Measurements from ENCODE around the gene SDR42E1. TPM values are rescaled to one million over a fixed set of nuclear protein-coding genes. Genes with fewer than 3 reads are reported as not detected.

Gene SDR42E1, protein sequence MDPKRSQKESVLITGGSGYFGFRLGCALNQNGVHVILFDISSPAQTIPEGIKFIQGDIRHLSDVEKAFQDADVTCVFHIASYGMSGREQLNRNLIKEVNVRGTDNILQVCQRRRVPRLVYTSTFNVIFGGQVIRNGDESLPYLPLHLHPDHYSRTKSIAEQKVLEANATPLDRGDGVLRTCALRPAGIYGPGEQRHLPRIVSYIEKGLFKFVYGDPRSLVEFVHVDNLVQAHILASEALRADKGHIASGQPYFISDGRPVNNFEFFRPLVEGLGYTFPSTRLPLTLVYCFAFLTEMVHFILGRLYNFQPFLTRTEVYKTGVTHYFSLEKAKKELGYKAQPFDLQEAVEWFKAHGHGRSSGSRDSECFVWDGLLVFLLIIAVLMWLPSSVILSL
- 1 to 10 TPM; 3.0 to 7.4 (median 5.0) TPM for total RNA-seq
- total RNA-seq (2013): 7.9 TPM
- total RNA-seq: 2.4 to 28.6 (median 8.0) reads per million in 29 experiments

DNA sequence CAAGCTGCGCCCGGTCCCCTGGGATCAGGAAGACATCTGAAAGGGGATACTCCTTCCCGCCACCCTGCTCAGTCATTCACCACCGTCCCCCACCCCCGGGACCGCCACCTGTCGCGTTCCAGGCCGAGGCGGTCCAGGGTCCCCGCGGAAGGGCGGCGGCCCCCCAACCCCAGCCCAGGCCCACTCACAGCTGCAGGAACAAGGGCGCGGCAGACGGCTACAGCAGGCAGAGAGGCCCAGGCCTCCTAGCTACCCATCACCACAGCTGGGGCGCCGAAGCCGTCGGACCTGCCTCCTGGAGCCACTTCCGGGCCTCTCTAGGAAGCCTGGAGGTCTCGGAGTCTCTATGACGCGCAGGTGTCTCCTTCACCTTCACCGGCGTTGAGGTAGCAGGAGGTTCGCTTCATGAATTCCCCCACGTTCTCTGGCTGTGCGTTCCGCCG, at the start of gene SDR42E1:
SDR42E1 (minus strand) TSS at position 272 of the 443 bp plus-strand sequence. CDS start 10,612 bp downstream, outside the sequence.
- H3K27ac Mint-ChIP-seq: peak within 1 kb of the TSS in 1 of 2 donors; percentile 85
- peaks cover 3 to 14% of the 10 kb centered on the region in 2 experiments for H3K4me1 ChIP-seq (ENCODE audit: control insufficient read depth in 1 of 2, extremely low read depth in 1 of 2, insufficient read depth in 2 of 2, low read length in 2 of 2)
- peak within 1 kb of the TSS; percentile 38 for H3K27ac ChIP-seq (ENCODE audit: low read length)
- peaks cover 14 to 27% (median 19%) of the 10 kb centered on the region in 3 donors for H3K4me1 Mint-ChIP-seq
- H3K4me3 Mint-ChIP-seq: peak within 1 kb of the TSS; percentile 82 to 86 (median 84)
- peak within 1 kb of the TSS; percentile 71 to 81 for H3K4me3 ChIP-seq (ENCODE audit: control insufficient read depth in 1 of 2, extremely low read depth in 1 of 2, low read length in 1 of 2)
- 2% methylated on average over 26 of the region's 32 CpGs for WGBS (ENCODE audit: insufficient coverage)
- ATAC-seq (replicated peaks in 1 of 4) (peak; percentile 90 to 97 (median 94)), DNase-seq (peak; percentile 49 to 78 (median 67))
- peaks cover 0 to 3% of the 10 kb centered on the region in 2 experiments for H3K27me3 ChIP-seq (replicated peaks in 1 of 2; ENCODE audit: control insufficient read depth in 2 of 2, extremely low read depth in 1 of 2, insufficient read depth in 2 of 2, low read length in 1 of 2)
- no peaks in the 10 kb centered on the region for H3K36me3 ChIP-seq (ENCODE audit: control insufficient read depth in 2 of 2, extremely low read depth in 1 of 2, insufficient read depth in 1 of 2, low read length in 1 of 2)
- H3K27me3 Mint-ChIP-seq: peaks cover 8 to 25% of the 10 kb centered on the region in 2 donors
- CTCF ChIA-PET: interaction anchor here in 1 of 2 donors (0.7 kb wide), 1 partner anchor 288 kb away, joined by 3 read pairs; no protein-coding TSS in a partner anchor
- H3K36me3 Mint-ChIP-seq: peaks cover 12% of the 10 kb centered on the region
- H3K9me3 ChIP-seq: no peaks in the 10 kb centered on the region
- POLR2A ChIA-PET: no interaction called here
- peaks cover 3 to 12% (median 4%) of the 10 kb centered on the region in 3 donors for H3K9me3 Mint-ChIP-seq

DNA sequence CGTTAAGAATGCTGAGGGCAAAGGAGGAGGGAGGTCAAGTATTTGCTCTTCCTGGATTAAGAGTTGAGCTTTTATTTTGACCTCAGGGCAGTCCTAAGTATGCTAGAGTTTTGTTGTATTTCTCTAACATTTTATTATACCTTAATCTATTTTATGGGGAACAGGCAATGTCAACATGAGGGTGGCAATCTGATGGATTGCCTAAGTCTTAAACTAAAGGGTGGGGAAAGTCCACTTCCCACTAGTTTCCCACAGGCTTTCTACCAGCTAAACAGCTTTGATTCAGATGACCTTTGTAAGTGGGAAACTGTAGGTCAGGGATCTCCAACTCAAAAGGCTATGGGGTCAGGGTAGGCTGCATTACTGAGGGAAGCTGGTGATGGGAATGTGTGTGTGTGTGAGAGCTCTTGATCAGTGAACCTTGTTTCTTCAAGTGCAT, 48.7 kb upstream of the SDR42E1 start:
- POLR2A ChIA-PET: no interaction called here
- ATAC-seq (replicated peaks in 1 of 4): no peak
- Histone ChIP-seq H3K36me3 (ENCODE audit: control insufficient read depth in 2 of 2, extremely low read depth in 1 of 2, insufficient read depth in 1 of 2, low read length in 1 of 2) (no peaks in the 10 kb centered on the region), H3K27ac (ENCODE audit: low read length) (no peak overlapping the region), H3K27me3 (replicated peaks in 1 of 2; ENCODE audit: control insufficient read depth in 2 of 2, extremely low read depth in 1 of 2, insufficient read depth in 2 of 2, low read length in 1 of 2) (peaks cover 5 to 8% of the 10 kb centered on the region in 2 experiments), H3K9me3 (no peaks in the 10 kb centered on the region), H3K4me3 (ENCODE audit: control insufficient read depth in 1 of 2, extremely low read depth in 1 of 2, low read length in 1 of 2) (no peak overlapping the region), H3K4me1 (ENCODE audit: control insufficient read depth in 1 of 2, extremely low read depth in 1 of 2, insufficient read depth in 2 of 2, low read length in 2 of 2) (no peaks in the 10 kb centered on the region)
- H3K9me3 Mint-ChIP-seq: peaks cover 0 to 7% (median 0%) of the 10 kb centered on the region in 3 donors
- no peak overlapping the region for H3K4me3 Mint-ChIP-seq
- no peak overlapping the region for H3K27ac Mint-ChIP-seq
- H3K27me3 Mint-ChIP-seq: peaks cover 12 to 25% of the 10 kb centered on the region in 2 donors
- no peak for DNase-seq
- peaks cover 0 to 4% (median 0%) of the 10 kb centered on the region in 3 donors for H3K4me1 Mint-ChIP-seq
- no CpG with 5 or more reads among the region's 1 CpG for WGBS (ENCODE audit: insufficient coverage)
- CTCF ChIA-PET: no interaction called here
- H3K36me3 Mint-ChIP-seq: no peaks in the 10 kb centered on the region

DNA sequence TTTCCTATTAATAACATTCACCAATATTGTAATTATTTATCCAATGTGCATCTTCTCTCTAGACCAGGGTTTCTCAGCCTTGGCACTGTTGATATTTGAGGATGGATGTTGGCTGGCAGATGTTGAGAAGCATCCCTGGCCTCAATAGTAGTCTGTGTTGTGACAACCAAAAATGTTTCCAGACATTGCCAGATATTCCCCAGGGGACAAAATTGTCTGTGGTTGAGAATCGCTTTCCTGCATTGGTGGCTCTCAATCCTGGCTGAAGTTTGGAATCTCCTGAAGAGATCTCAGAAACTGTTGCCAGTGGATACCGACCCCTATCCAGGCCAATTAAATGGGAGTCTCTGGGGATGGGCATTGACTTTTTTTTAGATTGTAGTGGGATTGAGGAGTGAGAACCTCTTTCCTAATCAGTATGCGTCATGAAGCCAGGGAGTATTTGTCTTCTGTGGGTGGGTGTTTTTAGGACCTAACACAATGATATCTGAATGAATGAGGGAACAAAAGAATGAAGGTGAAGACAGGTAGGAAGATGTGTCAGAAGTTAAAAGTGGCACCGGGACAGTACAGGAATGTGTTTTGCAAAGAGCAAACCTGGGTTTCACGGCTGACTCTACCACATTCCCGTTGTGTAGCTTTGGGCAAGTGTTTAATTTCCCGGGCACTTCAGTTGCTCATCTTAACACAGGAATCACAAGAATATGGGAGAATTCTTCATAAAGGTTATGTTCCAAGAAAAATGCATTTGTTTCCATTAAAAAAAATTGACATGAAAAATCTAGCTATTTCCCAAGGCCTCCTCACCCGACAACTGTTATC, 48.1 kb upstream of the SDR42E1 start:
- H3K27me3 Mint-ChIP-seq: peaks cover 12 to 25% of the 10 kb centered on the region in 2 donors
- Histone ChIP-seq H3K4me3 (ENCODE audit: control insufficient read depth in 1 of 2, extremely low read depth in 1 of 2, low read length in 1 of 2) (no peak overlapping the region), H3K9me3 (no peaks in the 10 kb centered on the region), H3K27me3 (replicated peaks in 1 of 2; ENCODE audit: control insufficient read depth in 2 of 2, extremely low read depth in 1 of 2, insufficient read depth in 2 of 2, low read length in 1 of 2) (peaks cover 5 to 8% of the 10 kb centered on the region in 2 experiments), H3K4me1 (ENCODE audit: control insufficient read depth in 1 of 2, extremely low read depth in 1 of 2, insufficient read depth in 2 of 2, low read length in 2 of 2) (no peaks in the 10 kb centered on the region), H3K36me3 (ENCODE audit: control insufficient read depth in 2 of 2, extremely low read depth in 1 of 2, insufficient read depth in 1 of 2, low read length in 1 of 2) (no peaks in the 10 kb centered on the region), H3K27ac (ENCODE audit: low read length) (no peak overlapping the region)
- DNase-seq (no peak), ATAC-seq (replicated peaks in 1 of 4) (no peak)
- H3K36me3 Mint-ChIP-seq: no peaks in the 10 kb centered on the region
- peaks cover 0 to 7% (median 0%) of the 10 kb centered on the region in 3 donors for H3K9me3 Mint-ChIP-seq
- H3K4me3 Mint-ChIP-seq: no peak overlapping the region
- WGBS (ENCODE audit: insufficient coverage): 89% methylated on average over 4 of the region's 8 CpGs
- H3K27ac Mint-ChIP-seq: no peak overlapping the region
- peaks cover 0 to 4% (median 0%) of the 10 kb centered on the region in 3 donors for H3K4me1 Mint-ChIP-seq
- ChIA-PET POLR2A (no interaction called here), CTCF (no interaction called here)

DNA sequence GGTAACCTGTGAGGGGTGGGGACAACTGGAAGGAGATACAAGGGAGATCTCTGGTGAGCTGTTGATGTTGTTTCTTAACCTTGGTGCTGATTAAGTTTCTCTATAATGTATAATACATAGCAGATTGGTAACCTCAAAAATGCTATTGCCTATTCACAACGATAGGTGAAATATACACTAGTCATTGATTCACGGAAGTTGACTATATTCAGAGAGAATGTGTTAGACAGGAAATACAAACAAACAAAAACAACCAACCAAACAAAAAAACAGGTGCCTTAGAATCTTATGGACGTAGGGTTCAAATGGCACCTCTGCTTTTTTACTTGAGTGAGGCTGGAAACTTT, 45.3 kb upstream of the SDR42E1 start:
- no peak overlapping the region for H3K4me3 Mint-ChIP-seq
- ATAC-seq (replicated peaks in 1 of 4): no peak
- no peaks in the 10 kb centered on the region for H3K36me3 Mint-ChIP-seq
- H3K27me3 Mint-ChIP-seq: peaks cover 12 to 20% of the 10 kb centered on the region in 2 donors
- ChIA-PET POLR2A (interaction anchor here in 1 of 2 donors (0.6 kb wide), 1 partner anchor 127 kb away, joined by 5 read pairs; no protein-coding TSS in a partner anchor), CTCF (no interaction called here)
- H3K36me3 ChIP-seq (ENCODE audit: control insufficient read depth in 2 of 2, extremely low read depth in 1 of 2, insufficient read depth in 1 of 2, low read length in 1 of 2): no peaks in the 10 kb centered on the region
- no peak overlapping the region for H3K4me3 ChIP-seq (ENCODE audit: control insufficient read depth in 1 of 2, extremely low read depth in 1 of 2, low read length in 1 of 2)
- H3K4me1 ChIP-seq (ENCODE audit: control insufficient read depth in 1 of 2, extremely low read depth in 1 of 2, insufficient read depth in 2 of 2, low read length in 2 of 2): no peaks in the 10 kb centered on the region
- no peaks in the 10 kb centered on the region for H3K9me3 ChIP-seq
- DNase-seq: no peak
- no peaks in the 10 kb centered on the region for H3K4me1 Mint-ChIP-seq
- no peak overlapping the region for H3K27ac Mint-ChIP-seq
- no peak overlapping the region for H3K27ac ChIP-seq (ENCODE audit: low read length)
- peaks cover 5 to 8% of the 10 kb centered on the region in 2 experiments for H3K27me3 ChIP-seq (replicated peaks in 1 of 2; ENCODE audit: control insufficient read depth in 2 of 2, extremely low read depth in 1 of 2, insufficient read depth in 2 of 2, low read length in 1 of 2)
- no CpG with 5 or more reads among the region's 3 CpGs for WGBS (ENCODE audit: insufficient coverage)
- H3K9me3 Mint-ChIP-seq: peaks cover 0 to 7% (median 0%) of the 10 kb centered on the region in 3 donors

DNA sequence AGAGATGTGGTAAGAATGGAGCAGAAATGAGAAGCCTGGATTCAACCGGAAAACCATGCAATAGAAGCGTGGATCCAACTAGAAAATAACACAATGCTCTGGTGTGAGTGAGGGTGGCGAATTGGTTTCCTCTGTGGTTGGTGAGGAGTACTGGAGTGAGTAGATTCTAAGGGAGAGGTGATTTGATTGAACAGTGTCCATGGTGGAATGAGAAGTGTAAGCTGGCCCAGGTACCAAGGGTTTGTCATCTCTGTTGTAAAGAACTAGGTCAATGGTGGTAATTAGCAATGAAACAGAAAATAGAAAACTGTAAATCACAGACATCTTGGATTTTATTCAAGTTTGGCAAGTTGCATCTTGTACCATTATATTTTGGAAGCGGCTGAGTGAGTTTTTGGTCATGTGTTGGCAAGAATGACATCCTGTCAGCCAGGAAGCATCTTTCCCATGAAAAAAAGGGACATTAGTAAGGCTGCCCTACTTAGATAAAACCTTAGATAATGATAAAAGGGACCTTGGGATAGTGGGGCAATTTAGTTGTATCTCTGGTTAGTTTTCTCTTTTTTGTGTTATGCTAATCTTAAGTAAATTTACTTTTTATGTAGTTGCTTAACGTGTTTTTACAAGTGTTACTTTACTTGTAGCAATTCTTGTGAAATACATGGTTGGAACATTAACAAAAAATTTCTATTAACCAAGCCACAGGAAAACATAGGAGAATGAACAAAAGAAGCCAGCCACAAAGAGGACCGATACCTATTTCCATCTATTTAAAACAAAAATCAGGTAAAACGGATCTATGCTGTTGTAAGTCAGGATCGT, 44.7 kb upstream of the SDR42E1 start:
- H3K27me3 Mint-ChIP-seq: peaks cover 12 to 20% of the 10 kb centered on the region in 2 donors

More for the DNA sequence above, 44.7 kb upstream of the SDR42E1 start:
- DNase-seq (no peak), ATAC-seq (replicated peaks in 1 of 4) (no peak)
- CTCF ChIA-PET: no interaction called here
- POLR2A ChIA-PET: no interaction called here
- H3K4me3 ChIP-seq (ENCODE audit: control insufficient read depth in 1 of 2, extremely low read depth in 1 of 2, low read length in 1 of 2): no peak overlapping the region
- Mint-ChIP-seq H3K4me1 (no peaks in the 10 kb centered on the region), H3K4me3 (no peak overlapping the region), H3K27ac (no peak overlapping the region), H3K36me3 (no peaks in the 10 kb centered on the region), H3K9me3 (peaks cover 0 to 7% (median 0%) of the 10 kb centered on the region in 3 donors)
- H3K36me3 ChIP-seq (ENCODE audit: control insufficient read depth in 2 of 2, extremely low read depth in 1 of 2, insufficient read depth in 1 of 2, low read length in 1 of 2): no peaks in the 10 kb centered on the region
- H3K4me1 ChIP-seq (ENCODE audit: control insufficient read depth in 1 of 2, extremely low read depth in 1 of 2, insufficient read depth in 2 of 2, low read length in 2 of 2): no peaks in the 10 kb centered on the region
- no peaks in the 10 kb centered on the region for H3K9me3 ChIP-seq
- WGBS (ENCODE audit: insufficient coverage): 79% methylated on average over 3 of the region's 8 CpGs
- H3K27me3 ChIP-seq (replicated peaks in 1 of 2; ENCODE audit: control insufficient read depth in 2 of 2, extremely low read depth in 1 of 2, insufficient read depth in 2 of 2, low read length in 1 of 2): peaks cover 4 to 8% of the 10 kb centered on the region in 2 experiments
- H3K27ac ChIP-seq (ENCODE audit: low read length): no peak overlapping the region
